ENCODE data around the gene VSIG4. TPM values are rescaled to one million over a fixed set of nuclear protein-coding genes. Genes with fewer than 3 reads are reported as not detected.
A peak's percentile ranks its signal among the peaks of the same experiment; 100 is the strongest.

Gene VSIG4
- total and polyA plus RNA-seq, 2 donors from 2014 or later: 15.9 to 80.0 TPM

- FAIRE-seq (no peak), DNase-seq (no peak)
- H3K4me3 ChIP-seq (ENCODE audit: low read length in 3 of 3): no peak overlapping the region
- no peaks in the 10 kb centered on the region for H3K9me3 ChIP-seq (ENCODE audit: control insufficient read depth in 2 of 3, insufficient read depth in 1 of 3, low read length in 3 of 3)
- no peaks in the 10 kb centered on the region for H3K36me3 ChIP-seq (ENCODE audit: control insufficient read depth in 2 of 3, insufficient read depth in 3 of 3, low read length in 3 of 3)
- no peaks in the 10 kb centered on the region for H3K4me1 ChIP-seq (ENCODE audit: control insufficient read depth in 2 of 3, insufficient read depth in 2 of 3, low read depth in 1 of 3, low read length in 3 of 3)
- H3K9ac ChIP-seq (ENCODE audit: low read length in 3 of 3): no peak overlapping the region
- no peak overlapping the region for H3K27ac ChIP-seq (ENCODE audit: low read depth in 2 of 2, low read length in 2 of 2)
- intact Hi-C loops (cut with DNase I): no loop called here
- no peak for TF ChIP-seq CTCF (IDR thresholded peaks at IDR 0.05; ENCODE audit: borderline replicate concordance, extremely low read depth, insufficient read depth)
- no peaks in the 10 kb centered on the region for H3K27me3 ChIP-seq (ENCODE audit: control insufficient read depth, insufficient read depth, low read length)
Observed at GRCh38 chrX:66015900-66016689, 23.8 kb downstream of the VSIG4 start.

GRCh38 chrX:66015152-66015831 is 24.6 kb downstream of the VSIG4 start:
- no peak overlapping the region for H3K27ac ChIP-seq (ENCODE audit: low read depth in 2 of 2, low read length in 2 of 2)
- H3K4me3 ChIP-seq (ENCODE audit: low read length in 3 of 3): no peak overlapping the region
- no peaks in the 10 kb centered on the region for H3K4me1 ChIP-seq (ENCODE audit: control insufficient read depth in 2 of 3, insufficient read depth in 2 of 3, low read depth in 1 of 3, low read length in 3 of 3)
- H3K27me3 ChIP-seq (ENCODE audit: control insufficient read depth, insufficient read depth, low read length): no peaks in the 10 kb centered on the region
- intact Hi-C loops (cut with DNase I): no loop called here
- no peak overlapping the region for H3K9ac ChIP-seq (ENCODE audit: low read length in 3 of 3)
- no peaks in the 10 kb centered on the region for H3K9me3 ChIP-seq (ENCODE audit: control insufficient read depth in 2 of 3, insufficient read depth in 1 of 3, low read length in 3 of 3)
- FAIRE-seq (no peak), DNase-seq (peak in 1 of 5 donors; percentile 45)
- H3K36me3 ChIP-seq (ENCODE audit: control insufficient read depth in 2 of 3, insufficient read depth in 3 of 3, low read length in 3 of 3): no peaks in the 10 kb centered on the region
- TF ChIP-seq CTCF (IDR thresholded peaks at IDR 0.05; ENCODE audit: borderline replicate concordance, extremely low read depth, insufficient read depth): no peak

- intact Hi-C loops (cut with DNase I): no loop called here
- H3K27me3 ChIP-seq (ENCODE audit: control insufficient read depth, insufficient read depth, low read length): no peaks in the 10 kb centered on the region
- FAIRE-seq (no peak), DNase-seq (no peak)
- no peak for TF ChIP-seq CTCF (IDR thresholded peaks at IDR 0.05; ENCODE audit: borderline replicate concordance, extremely low read depth, insufficient read depth)
- no peak overlapping the region for H3K9ac ChIP-seq (ENCODE audit: low read length in 3 of 3)
- no peaks in the 10 kb centered on the region for H3K36me3 ChIP-seq (ENCODE audit: control insufficient read depth in 2 of 3, insufficient read depth in 3 of 3, low read length in 3 of 3)
- no peaks in the 10 kb centered on the region for H3K9me3 ChIP-seq (ENCODE audit: control insufficient read depth in 2 of 3, insufficient read depth in 1 of 3, low read length in 3 of 3)
- no peak overlapping the region for H3K27ac ChIP-seq (ENCODE audit: low read depth in 2 of 2, low read length in 2 of 2)
- H3K4me1 ChIP-seq (ENCODE audit: control insufficient read depth in 2 of 3, insufficient read depth in 2 of 3, low read depth in 1 of 3, low read length in 3 of 3): no peaks in the 10 kb centered on the region
- H3K4me3 ChIP-seq (ENCODE audit: low read length in 3 of 3): no peak overlapping the region
Observed at GRCh38 chrX:66014556-66014955, 25.3 kb downstream of the VSIG4 start.
